Measurements from ENCODE around the gene TH. TPM values are rescaled to one million over a fixed set of nuclear protein-coding genes. Genes with fewer than 3 reads are reported as not detected.

The TH gene
- total and polyA plus RNA-seq, 3 donors from 2014 or later = 1.1 to 2.0 (median 1.2) TPM

GRCh38 chr11:2154195-2154585 lies 17.4 kb downstream of the TH start:
- Histone ChIP-seq H3K4me1 (peaks cover 4% of the 10 kb centered on the region), H3K9me3 (no peaks in the 10 kb centered on the region), H3K27me3 (no peaks in the 10 kb centered on the region), H3K4me3 (no peak overlapping the region), H3K36me3 (ENCODE audit: low read depth, missing control alignments) (no peaks in the 10 kb centered on the region), H3K27ac (no peak overlapping the region)
- intact Hi-C loops (cut with DNase I; ENCODE audit: low total_unique reads) = loop anchor here (10.0 kb wide), 2 partner anchors 319 to 499 kb away; partner anchors contain the start of genes SYT8 and TNNI2
- DNase-seq = no peak
- TF ChIP-seq POLR2A (IDR thresholded peaks at IDR 0.05) = no peak
- no peak for TF ChIP-seq CTCF (IDR thresholded peaks at IDR 0.05)
- 90 to 92% methylated on average over 5 to 7 of the region's 7 CpGs for WGBS, 2 donors

- no peak for TF ChIP-seq POLR2A (IDR thresholded peaks at IDR 0.05)
- no peak for TF ChIP-seq CTCF (IDR thresholded peaks at IDR 0.05)
- 69 to 75% methylated on average over 5 to 14 of the region's 14 CpGs for WGBS, 2 donors
- H3K4me3 ChIP-seq = no peak overlapping the region
- no peak for DNase-seq
- H3K27ac ChIP-seq = no peak overlapping the region
- no peaks in the 10 kb centered on the region for H3K36me3 ChIP-seq (ENCODE audit: low read depth, missing control alignments)
- intact Hi-C loops (cut with DNase I; ENCODE audit: low total_unique reads) = loop anchor here (10.0 kb wide), 2 partner anchors 319 to 499 kb away; partner anchors contain the start of genes SYT8 and TNNI2
- peaks cover 4% of the 10 kb centered on the region for H3K4me1 ChIP-seq
- H3K9me3 ChIP-seq = no peaks in the 10 kb centered on the region
- no peaks in the 10 kb centered on the region for H3K27me3 ChIP-seq
Observed at GRCh38 chr11:2153581-2154194, 17.9 kb downstream of the TH start.

GRCh38 chr11:2151500-2152257 lies 19.9 kb downstream of the TH start:
- no peak overlapping the region for H3K27ac ChIP-seq
- TF ChIP-seq POLR2A (IDR thresholded peaks at IDR 0.05) (no peak), CTCF (IDR thresholded peaks at IDR 0.05) (peak; percentile 75 to 97 (median 96))
- H3K4me1 ChIP-seq = peaks cover 4% of the 10 kb centered on the region
- no peaks in the 10 kb centered on the region for H3K36me3 ChIP-seq (ENCODE audit: low read depth, missing control alignments)
- no peak overlapping the region for H3K4me3 ChIP-seq
- 2 to 3% methylated on average over 20 to 22 of the region's 22 CpGs for WGBS, 2 donors
- intact Hi-C loops (cut with DNase I; ENCODE audit: low total_unique reads) = loop anchor here (10.0 kb wide), 2 partner anchors 317 to 497 kb away; partner anchors contain the start of genes SYT8 and TNNI2
- no peaks in the 10 kb centered on the region for H3K27me3 ChIP-seq
- no peaks in the 10 kb centered on the region for H3K9me3 ChIP-seq
- peak; percentile 91 for DNase-seq

- WGBS, 2 donors = 40 to 52% methylated on average over 9 to 11 of the region's 11 CpGs
- no peaks in the 10 kb centered on the region for H3K27me3 ChIP-seq
- no peak for DNase-seq
Observed at GRCh38 chr11:2149864-2150847, 21.5 kb downstream of the TH start.

More at GRCh38 chr11:2149864-2150847, 21.5 kb downstream of the TH start:
- no peak for TF ChIP-seq POLR2A (IDR thresholded peaks at IDR 0.05)
- TF ChIP-seq CTCF (IDR thresholded peaks at IDR 0.05) = peak; percentile 46 to 62 (median 49)
- intact Hi-C loops (cut with DNase I; ENCODE audit: low total_unique reads) = loop anchor here (10.0 kb wide), 2 partner anchors 315 to 495 kb away; partner anchors contain the start of genes SYT8 and TNNI2
- Histone ChIP-seq H3K9me3 (no peaks in the 10 kb centered on the region), H3K27ac (no peak overlapping the region), H3K4me1 (peaks cover 4% of the 10 kb centered on the region), H3K4me3 (no peak overlapping the region), H3K36me3 (ENCODE audit: low read depth, missing control alignments) (no peaks in the 10 kb centered on the region)
